SK-N-SH treated with all-trans-retinoic acid at 6 μM for 48 hours (cell line): Measurements from ENCODE around the gene COPS7A.

Source experiments
- RARB ChIP-seq: fragments of 250-450 bp; sonication (Bioruptor Pico); IDR thresholded peaks from 2 replicates; pipeline ENCODE4 v1.8.0; 2021; ENCODE audit warnings: mild to moderate bottlenecking, moderate library complexity
- ZFP30 ChIP-seq: fragments of 450-650 bp; formaldehyde crosslinking; IDR thresholded peaks from 2 replicates; pipeline ENCODE4 v1.5.0; 2022; ENCODE audit warnings: mild to moderate bottlenecking, moderate library complexity

GRCh38 chr12:6771091-6771495 lies 47.2 kb downstream of the COPS7A start:
- TF ChIP-seq RARB (CRISPR knock-in tag) (no peak), ZFP30 (CRISPR knock-in tag) (no peak)
